ENCODE results near the gene CSK.

- TF ChIP-seq CTCF (IDR thresholded peaks at IDR 0.05) (no peak), POLR2A (IDR thresholded peaks at IDR 0.05) (no peak), EP300 (IDR thresholded peaks at IDR 0.05; ENCODE audit: low read depth) (no peak), POLR2AphosphoS5 (IDR thresholded peaks at IDR 0.05) (no peak)
Observed at GRCh38 chr15:74783072-74783807, 1.4 kb downstream of the CSK start.

Data from transverse colon (tissue), 4 donors.